Stimulated activated CD4-positive, alpha-beta T cell treated with anti-CD3 and anti-CD28 coated beads, Interleukin-12 subunit alpha, Interleukin-12 subunit beta, amount 100 ng/mL, for 48 hours (primary cell): Measurements from ENCODE around the gene NAV2.
"Not testable (repeated sequence)": the region's sequence is repeated elsewhere in the genome, so short reads cannot be mapped to it uniquely, and the experiment has no call there.

Experiments
- DNase-seq, 3 donors: peaks; one replicate each; pipeline ENCODE4 v3.0.0-alpha.2; 2020; ENCODE audit warnings: low read depth in 2 of 3, low spot score in 1 of 3

NAV2 gene

DNA sequence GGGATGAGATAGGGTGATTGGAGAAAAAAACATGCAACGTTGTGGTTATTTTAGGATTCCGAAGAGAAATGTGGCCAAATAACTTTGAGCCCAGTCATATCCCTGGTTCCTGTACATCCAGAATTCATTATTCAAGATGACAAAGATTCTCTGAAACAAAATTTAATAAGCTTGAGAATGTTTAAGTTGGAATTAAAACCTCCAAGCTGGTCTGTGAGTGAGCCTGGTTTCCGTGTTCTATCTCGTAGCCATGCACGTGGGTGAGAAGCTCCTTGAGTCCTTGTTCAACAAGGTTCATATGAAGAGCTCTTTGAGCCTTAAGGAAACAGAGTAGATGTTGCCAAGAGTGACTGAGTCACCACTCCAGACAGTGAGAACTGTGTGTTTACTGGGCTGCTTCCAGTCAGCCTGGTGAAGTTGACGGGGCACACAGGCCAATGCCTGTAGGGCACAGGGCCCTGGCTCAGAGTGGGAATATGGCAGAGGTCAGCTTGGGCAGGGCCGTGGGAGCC is 206.5 kb downstream of the NAV2 start:
- no peak for DNase-seq

GRCh38 chr11:19920982-19921381 is 208.3 kb downstream of the NAV2 start:
- DNase-seq, result no peak

DNA sequence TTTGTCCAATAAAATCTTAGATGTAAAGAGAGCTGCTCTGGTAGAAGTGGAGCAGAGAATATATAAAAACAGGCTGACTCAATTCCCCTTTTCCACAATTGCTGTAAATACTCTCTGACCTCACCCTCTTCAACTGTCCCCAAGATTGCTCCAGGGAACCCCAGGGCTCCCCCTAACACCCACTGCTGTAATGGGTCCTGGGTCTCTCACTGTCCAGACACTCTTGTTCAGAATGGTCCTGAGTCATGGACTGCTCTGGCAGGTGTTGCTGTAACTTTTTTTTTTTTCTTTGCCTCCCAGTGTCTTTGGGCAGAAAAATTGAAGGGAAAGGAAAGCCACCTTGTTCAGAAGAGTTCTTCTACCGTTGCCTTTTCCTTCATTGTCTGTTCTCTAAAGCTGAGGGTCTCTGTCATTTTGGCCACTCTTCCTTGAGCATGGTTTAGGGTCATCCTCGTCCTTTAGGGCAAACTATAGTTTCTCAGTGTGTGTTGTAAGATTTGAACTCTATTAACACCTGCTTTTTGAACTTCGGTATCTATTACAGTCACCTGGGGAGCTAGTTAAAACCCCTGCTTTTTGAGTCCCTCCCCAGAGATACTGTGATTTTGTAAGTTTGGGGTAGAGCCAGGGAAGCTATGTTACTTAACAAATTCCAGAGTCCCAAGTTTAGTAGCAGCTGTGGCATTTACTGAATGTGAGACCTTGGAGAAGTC is 209.5 kb downstream of the NAV2 start:
- DNase-seq, result no peak

GRCh38 chr11:19922689-19923035 is 210.0 kb downstream of the NAV2 start:
- no peak for DNase-seq

GRCh38 chr11:19923626-19924025 is 211.0 kb downstream of the NAV2 start:
- no peak for DNase-seq

DNA sequence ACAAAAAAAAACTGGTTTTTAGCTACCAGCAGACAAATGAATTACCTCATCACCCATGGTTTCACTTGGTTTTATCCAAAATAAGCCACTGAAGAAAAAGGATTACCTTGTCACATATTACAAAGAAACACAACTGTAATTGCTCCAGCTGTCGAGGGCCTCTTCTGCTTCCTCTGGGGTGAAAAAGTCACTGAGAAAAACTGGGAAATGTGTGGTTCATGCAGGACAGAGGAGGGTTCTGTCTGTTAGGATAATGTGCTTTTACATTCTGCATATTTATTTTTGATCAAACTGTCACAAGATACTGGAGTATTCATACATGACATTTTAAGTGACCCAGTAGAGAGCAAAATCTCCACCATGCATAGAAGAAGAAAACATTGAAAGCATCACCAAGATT is 211.7 kb downstream of the NAV2 start:
- DNase-seq, result no peak

GRCh38 chr11:19924716-19925115 is 212.1 kb downstream of the NAV2 start:
- DNase-seq, result no peak

- not testable (repeated sequence) for DNase-seq
Measured at GRCh38 chr11:19927403-19927802, 214.8 kb downstream of the NAV2 start.

DNA sequence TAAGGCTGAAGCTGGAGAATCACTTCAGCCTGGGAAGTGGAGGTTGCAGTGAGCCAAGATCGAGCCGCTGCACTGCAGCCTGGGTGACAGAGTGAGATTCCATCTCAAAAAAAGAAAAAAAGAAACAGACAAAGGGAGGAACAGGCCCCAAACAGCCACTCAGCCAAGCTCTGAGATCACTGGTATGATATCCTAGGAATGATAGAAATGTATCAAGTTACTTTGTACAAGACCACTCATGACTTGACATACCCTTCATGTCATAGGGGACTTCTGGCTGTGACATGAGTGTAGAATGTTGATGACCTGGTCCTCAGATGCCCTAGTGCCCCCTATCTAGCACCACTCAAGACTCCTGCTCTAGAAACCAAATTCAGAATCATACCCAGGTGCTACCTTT is 216.5 kb downstream of the NAV2 start:
- DNase-seq, result no peak

DNA sequence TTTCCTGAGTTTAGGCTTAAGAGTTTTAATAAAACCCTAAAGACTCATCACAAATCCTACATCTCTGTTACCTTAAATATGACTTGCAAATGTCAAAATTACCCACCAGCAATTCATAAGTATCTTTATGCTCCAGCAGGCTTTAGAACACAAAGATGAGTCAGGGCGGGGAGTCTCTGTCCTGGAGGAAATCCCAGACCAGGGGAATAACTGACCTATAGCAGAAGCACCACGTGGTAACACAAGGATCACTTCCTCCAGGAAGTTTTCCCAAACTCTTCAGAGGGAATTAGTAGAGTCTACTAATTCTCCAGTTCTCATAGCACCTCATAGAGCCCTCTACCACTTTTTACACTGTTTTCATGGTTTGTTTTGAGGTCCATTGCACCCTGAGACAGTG is 217.0 kb downstream of the NAV2 start:
- no peak for DNase-seq

GRCh38 chr11:19931141-19931770 is 218.6 kb downstream of the NAV2 start:
- DNase-seq, result no peak

- no peak for DNase-seq
Measured at GRCh38 chr11:19931771-19932369, 219.2 kb downstream of the NAV2 start.

DNA sequence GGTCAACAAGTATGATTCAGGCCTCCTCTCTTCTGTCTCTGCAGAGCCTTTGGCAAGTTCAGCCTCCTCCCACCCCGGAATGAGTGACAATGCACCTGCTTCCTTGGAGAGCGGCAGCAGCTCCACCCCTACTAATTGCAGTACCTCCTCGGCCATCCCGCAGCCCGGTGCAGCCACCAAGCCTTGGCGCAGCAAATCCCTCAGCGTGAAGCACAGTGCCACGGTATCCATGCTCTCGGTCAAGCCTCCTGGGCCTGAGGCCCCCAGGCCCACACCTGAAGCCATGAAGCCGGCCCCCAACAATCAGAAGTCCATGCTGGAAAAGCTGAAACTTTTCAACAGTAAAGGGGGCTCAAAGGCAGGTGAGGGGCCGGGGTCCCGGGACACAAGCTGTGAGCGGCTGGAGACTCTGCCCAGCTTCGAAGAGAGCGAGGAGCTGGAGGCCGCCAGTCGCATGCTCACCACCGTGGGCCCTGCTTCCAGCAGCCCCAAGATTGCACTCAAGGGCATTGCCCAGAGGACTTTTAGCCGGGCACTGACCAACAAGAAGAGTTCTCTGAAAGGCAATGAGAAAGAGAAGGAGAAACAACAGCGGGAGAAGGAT is 220.6 kb downstream of the NAV2 start:
- DNase-seq, result no peak

- no peak for DNase-seq
Measured at GRCh38 chr11:19933801-19934488, 221.3 kb downstream of the NAV2 start.

DNA sequence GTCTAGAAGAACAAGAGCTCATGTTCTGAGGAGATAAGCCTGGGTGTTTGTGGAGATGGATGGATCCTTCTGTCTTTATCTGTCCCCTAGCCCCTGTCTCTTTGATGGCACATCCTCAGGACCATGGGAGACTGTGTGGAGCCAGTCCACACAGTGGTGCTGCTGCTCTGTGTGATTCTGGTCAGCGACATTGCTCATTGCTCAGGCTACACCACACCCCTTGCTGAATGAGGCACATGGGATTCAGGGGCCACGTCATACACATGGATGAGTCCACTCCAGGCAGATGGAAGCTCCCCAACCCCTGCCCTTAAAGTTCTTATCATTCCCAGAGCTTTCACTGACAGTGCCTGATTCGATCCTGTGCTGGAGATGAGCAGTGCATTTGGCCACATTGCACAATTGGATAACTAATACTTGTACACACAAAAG is 222.2 kb downstream of the NAV2 start:
- DNase-seq, result no peak

- no peak for DNase-seq
Measured at GRCh38 chr11:19935507-19935906, 222.9 kb downstream of the NAV2 start.

DNA sequence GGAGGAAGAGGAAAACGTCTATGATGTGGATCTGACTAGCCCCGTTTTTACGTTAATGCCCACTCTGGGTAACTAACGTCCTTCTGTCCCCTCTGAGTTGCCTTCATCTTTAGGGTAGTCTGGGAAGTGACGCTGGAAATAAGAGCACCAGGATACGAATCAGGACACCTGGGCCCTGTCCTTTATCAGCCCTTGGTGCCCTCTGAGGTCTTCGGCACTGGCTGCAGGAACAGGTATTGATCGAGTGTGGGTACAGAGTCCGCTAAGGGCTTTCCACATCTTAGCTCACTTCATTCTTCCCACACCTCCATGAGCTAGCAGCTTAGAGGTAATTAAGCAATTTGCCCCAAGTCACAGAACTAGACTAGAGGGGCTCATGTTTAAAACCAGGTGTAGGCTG is 223.8 kb downstream of the NAV2 start:
- DNase-seq, result no peak

DNA sequence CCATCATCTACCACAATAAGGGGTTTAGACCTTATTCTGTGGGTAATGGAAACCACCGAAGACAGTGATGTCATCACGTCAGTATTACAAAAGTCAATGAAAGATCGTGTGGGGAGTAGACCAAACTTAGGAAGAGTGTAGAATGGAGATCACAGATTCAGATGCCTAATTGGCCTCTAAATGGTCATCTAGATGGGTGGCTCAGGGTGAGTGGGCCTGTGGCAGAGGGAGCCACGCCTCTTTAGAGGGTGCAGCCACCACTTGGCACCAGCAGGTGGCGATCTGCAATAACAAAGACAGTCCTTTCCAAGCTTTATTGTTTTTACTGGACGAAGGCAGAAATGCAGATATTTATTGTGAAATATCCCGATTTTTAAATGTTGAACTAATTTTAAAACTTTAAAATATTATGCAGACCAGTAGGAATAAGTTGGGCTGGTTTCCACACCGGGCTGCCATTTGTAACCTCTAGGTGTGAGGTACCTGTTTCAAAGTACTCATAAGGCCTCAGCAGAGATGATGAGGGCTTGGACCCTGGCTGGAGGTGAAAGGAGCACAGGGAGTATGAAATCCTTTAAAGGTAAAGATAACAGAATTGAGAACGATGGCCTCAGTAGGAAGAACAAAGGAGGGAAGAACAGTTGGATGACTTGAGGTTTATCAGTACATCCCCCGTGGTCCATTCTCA is 225.7 kb downstream of the NAV2 start:
- DNase-seq, result peak; percentile 8 to 30 (median 22)

DNA sequence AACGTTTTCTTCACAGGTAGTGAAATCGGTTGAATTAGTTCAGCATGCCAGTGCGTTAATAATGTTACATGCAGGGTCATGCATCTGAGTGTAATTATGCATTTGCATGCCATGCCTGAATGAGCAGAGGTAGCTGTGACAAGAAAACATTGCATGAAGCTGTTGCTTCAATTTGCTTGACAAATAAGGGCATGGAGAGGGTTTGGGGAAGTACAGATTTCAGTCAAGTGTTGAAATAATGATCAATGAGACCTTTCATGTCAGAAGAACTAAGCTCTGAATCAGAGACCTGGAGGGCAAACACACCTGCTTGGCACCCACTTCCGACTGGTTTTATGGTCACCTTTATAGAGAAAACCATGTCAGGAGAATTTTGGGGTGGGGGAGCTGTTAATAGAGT is 226.2 kb downstream of the NAV2 start:
- no peak for DNase-seq

- DNase-seq, result no peak
Measured at GRCh38 chr11:19939415-19939929, 226.8 kb downstream of the NAV2 start.

DNA sequence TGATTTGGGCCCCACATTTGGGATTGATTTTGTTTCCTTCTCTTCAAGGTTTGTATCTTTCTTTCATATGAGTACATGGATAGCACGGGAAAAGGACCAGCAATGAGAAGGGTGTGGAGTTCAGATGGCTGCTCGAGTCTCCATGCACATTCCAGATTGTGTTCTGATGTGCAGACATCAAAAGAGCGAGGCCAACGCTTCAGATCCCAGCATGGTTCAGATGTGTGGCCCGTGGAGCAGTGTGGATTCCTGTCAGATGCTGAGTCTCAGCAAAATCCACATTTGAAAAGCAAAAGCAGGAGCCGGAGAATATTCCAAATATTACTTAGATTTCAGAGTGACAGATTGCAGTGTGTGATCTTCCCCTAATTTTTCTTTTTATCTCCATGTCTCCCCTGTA is 228.2 kb downstream of the NAV2 start:
- DNase-seq, result no peak
